Measurements from ENCODE around the gene CYTH1.

- TF ChIP-seq YY1 (IDR thresholded peaks at IDR 0.05; ENCODE audit: insufficient read depth, insufficient read length) (no peak), ZNF274 (IDR thresholded peaks at IDR 0.05; ENCODE audit: low read depth, low read length) (no peak), SUZ12 (IDR thresholded peaks at IDR 0.05; ENCODE audit: extremely low read depth, insufficient read depth, insufficient read length) (no peak)
Observed at GRCh38 chr17:78753316-78754250, 28.5 kb downstream of the CYTH1 start.
